Trophoblast cell (in vitro differentiated cells and primary cell): ENCODE measurements around the gene SEMA6A.

Experiments
- DNase-seq, 2 donors: peaks; one replicate each; pipeline ENCODE4 v3.0.0-alpha.2; 2016
- H2AFZ ChIP-seq: 2 replicates; pipeline ENCODE4 v1.6.1; 2013; ENCODE audit warnings: low read length, moderate library complexity, mild to moderate bottlenecking; ENCODE audit not compliant: insufficient read depth, poor library complexity
- H2AK5ac ChIP-seq: 2 replicates; pipeline ENCODE4 v1.6.1; 2013; ENCODE audit warnings: mild to moderate bottlenecking, low read length
- H2BK120ac ChIP-seq: 2 replicates; pipeline ENCODE4 v1.6.1; 2013; ENCODE audit warnings: low read length, mild to moderate bottlenecking, moderate library complexity; ENCODE audit not compliant: insufficient read depth, poor library complexity
- H2BK12ac ChIP-seq: 2 replicates; pipeline ENCODE4 v1.6.1; 2013; ENCODE audit warnings: mild to moderate bottlenecking, low read length, moderate library complexity
- H2BK5ac ChIP-seq: 2 replicates; pipeline ENCODE4 v1.6.1; 2013; ENCODE audit warnings: low read length, low read depth, moderate library complexity, mild to moderate bottlenecking; ENCODE audit not compliant: poor library complexity
- H3K14ac ChIP-seq: 2 replicates; pipeline ENCODE4 v1.6.1; 2013; ENCODE audit warnings: mild to moderate bottlenecking, low read length
- H3K18ac ChIP-seq: 2 replicates; pipeline ENCODE4 v1.6.1; 2013; ENCODE audit warnings: mild to moderate bottlenecking, low read length
- H3K23ac ChIP-seq: 2 replicates; pipeline ENCODE4 v1.6.1; 2013; ENCODE audit warnings: low read length
- H3K27ac ChIP-seq: 2 replicates; pipeline ENCODE4 v1.5.1; 2013; ENCODE audit warnings: low read depth, mild to moderate bottlenecking, inconsistent platforms, low read length, moderate library complexity
- H3K27me3 ChIP-seq: 2 replicates; pipeline ENCODE4 v1.6.1; 2013; ENCODE audit warnings: inconsistent platforms, mild to moderate bottlenecking, low read length, moderate library complexity; ENCODE audit not compliant: insufficient read depth
- H3K36me3 ChIP-seq, 2 experiments: 1 replicate in 1 of 2; 2 replicates in 1 of 2; pipeline ENCODE4 v1.6.1; 2013; ENCODE audit warnings: low read length in 2 of 2, mild to moderate bottlenecking in 2 of 2, moderate library complexity in 1 of 2; ENCODE audit not compliant: insufficient read depth in 2 of 2, control insufficient read depth in 1 of 2
- H3K4ac ChIP-seq: 2 replicates; pipeline ENCODE4 v1.6.1; 2013; ENCODE audit warnings: low read depth, mild to moderate bottlenecking, low read length, moderate library complexity
- H3K4me1 ChIP-seq, 2 experiments: 1 replicate in 1 of 2; 2 replicates in 1 of 2; pipeline ENCODE4 v1.6.1; 2013; ENCODE audit warnings: low read length in 2 of 2, mild to moderate bottlenecking in 2 of 2, moderate library complexity in 1 of 2; ENCODE audit not compliant: insufficient read depth in 2 of 2, control insufficient read depth in 1 of 2
- H3K4me2 ChIP-seq: 2 replicates; pipeline ENCODE4 v1.6.1; 2013; ENCODE audit warnings: inconsistent platforms, mild to moderate bottlenecking, low read length, moderate library complexity
- H3K4me3 ChIP-seq: 2 replicates; pipeline ENCODE4 v1.5.1; 2013; ENCODE audit warnings: mild to moderate bottlenecking, low read depth, low read length, inconsistent platforms
- H3K79me1 ChIP-seq: one replicate; pipeline ENCODE4 v1.6.1; 2013; ENCODE audit warnings: low read length
- H3K79me2 ChIP-seq: 2 replicates; pipeline ENCODE4 v1.6.1; 2013; ENCODE audit warnings: low read length, mild to moderate bottlenecking; ENCODE audit not compliant: control insufficient read depth, insufficient read depth, poor library complexity
- H3K9ac ChIP-seq: 2 replicates; pipeline ENCODE4 v1.6.1; 2013; ENCODE audit warnings: mild to moderate bottlenecking, low read length
- H3K9me3 ChIP-seq: 2 replicates; pipeline ENCODE4 v1.6.1; 2013; ENCODE audit warnings: low read depth, mild to moderate bottlenecking, control low read depth, inconsistent platforms, low read length; ENCODE audit not compliant: insufficient read depth
- H4K12ac ChIP-seq: 2 replicates; pipeline ENCODE4 v1.6.1; 2013; ENCODE audit warnings: low read depth, mild to moderate bottlenecking, low read length, moderate library complexity
- H4K8ac ChIP-seq: 2 replicates; pipeline ENCODE4 v1.6.1; 2013; ENCODE audit warnings: low read depth, mild to moderate bottlenecking, low read length, moderate library complexity
- H4K91ac ChIP-seq: one replicate; pipeline ENCODE4 v1.6.1; 2013; ENCODE audit warnings: low read depth, mild to moderate bottlenecking, low read length, moderate library complexity
- WGBS: extraction: QIAGEN DNeasy Blood & Tissue Kit; methylation state at CpG from one replicate; pipeline ENCODE4 v1.1.7; 2013; ENCODE audit warnings: missing lambda C conversion rate; ENCODE audit not compliant: insufficient read length, insufficient coverage; ENCODE audit errors: extremely low coverage; 5-methylcytosine and 5-hydroxymethylcytosine counted together

The SEMA6A gene

DNA sequence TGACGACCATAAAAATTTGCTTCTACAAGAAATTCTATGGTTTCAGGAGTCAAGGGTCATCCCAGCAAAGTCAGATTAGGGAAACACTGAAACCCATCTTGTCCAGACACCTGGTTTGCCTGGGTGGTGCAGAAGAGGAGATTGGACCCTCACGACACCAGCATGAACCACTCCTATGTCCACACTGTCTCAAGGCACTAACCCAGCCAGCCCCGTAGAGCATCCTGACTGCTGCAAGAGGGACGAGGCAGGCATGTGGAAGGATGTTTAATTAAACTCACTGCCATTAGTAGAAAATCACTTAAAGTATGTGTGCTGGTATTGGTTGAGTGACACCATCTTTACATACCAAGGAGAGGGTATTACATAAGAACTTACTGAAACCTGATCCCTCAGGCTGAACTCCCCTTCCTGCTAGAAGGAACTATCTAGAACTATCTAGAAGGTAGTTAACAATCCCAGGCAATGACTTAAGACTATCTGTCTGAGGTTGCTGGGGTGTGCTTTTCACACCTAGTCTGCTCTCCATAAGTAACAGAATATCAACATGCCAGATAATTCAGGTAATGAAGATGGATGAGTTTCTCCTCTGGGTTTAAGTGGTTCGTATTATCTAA, 93.6 kb downstream of the SEMA6A start:
- Histone ChIP-seq H3K4me2 (no peak overlapping the region), H2BK12ac (no peak overlapping the region), H3K4me1 (peaks cover 0 to 4% of the 10 kb centered on the region in 2 experiments), H4K12ac (no peak overlapping the region), H3K14ac (no peak overlapping the region), H3K23ac (no peak overlapping the region), H2BK5ac (no peak overlapping the region), H3K4ac (no peak overlapping the region), H4K8ac (no peak overlapping the region), H3K27ac (no peak overlapping the region), H3K79me2 (no peaks in the 10 kb centered on the region), H3K27me3 (no peaks in the 10 kb centered on the region), H3K79me1 (no peaks in the 10 kb centered on the region), H3K9ac (no peak overlapping the region), H2AK5ac (no peak overlapping the region), H2AFZ (no peak overlapping the region), H3K36me3 (peaks cover 29 to 68% of the 10 kb centered on the region in 2 experiments), H3K4me3 (no peak overlapping the region), H3K9me3 (no peaks in the 10 kb centered on the region), H4K91ac (no peak overlapping the region), H2BK120ac (no peak overlapping the region), H3K18ac (no peak overlapping the region)
- no CpG with 5 or more reads among the region's 5 CpGs for WGBS
- DNase-seq = peak in 1 of 2 donors; percentile 38

DNA sequence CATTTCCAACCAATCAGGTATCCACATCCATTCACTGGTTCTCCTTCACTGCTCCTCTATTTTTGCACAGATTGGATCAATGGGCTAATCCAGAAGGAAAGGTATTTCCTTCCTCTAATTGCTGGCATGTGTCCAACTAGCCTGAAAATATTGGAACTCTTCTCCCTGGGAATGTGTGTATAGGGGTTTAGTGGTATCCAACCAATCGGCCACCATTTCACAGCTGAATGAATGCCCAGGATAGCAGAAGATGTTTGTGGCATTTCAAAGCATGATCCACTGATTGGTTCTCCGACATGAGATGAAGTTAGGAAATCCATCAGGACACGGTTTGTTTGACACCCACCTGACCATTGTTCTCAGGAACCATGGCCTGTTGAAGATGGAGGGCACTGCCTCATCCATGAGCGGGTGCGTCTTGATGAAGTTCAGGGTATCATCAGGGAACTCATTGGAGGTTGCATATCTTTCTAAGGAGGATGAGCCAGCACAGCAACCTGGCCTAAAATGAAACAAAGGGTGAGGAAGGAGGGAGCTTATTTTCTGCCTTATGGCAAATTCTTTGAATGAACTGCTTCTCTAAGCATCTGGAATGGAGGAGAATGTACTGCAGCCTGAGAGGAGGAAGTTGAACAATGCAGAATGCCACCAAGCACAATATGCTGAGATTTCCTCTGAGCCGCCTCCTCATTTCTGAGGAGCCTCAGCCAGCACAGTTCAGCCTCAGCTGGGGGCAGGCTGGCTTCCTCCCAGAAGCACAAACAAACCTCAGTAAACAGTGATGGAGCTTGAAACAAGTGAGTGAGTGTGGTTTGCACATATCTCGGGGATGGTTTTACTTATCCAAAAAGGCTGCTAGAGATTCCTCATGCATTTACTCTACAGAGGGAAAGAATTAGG, 94.6 kb downstream of the SEMA6A start:
- peak in 1 of 2 donors; percentile 63 for DNase-seq
- no CpG with 5 or more reads among the region's 7 CpGs for WGBS
- no peak overlapping the region for H3K23ac ChIP-seq
- no peak overlapping the region for H3K27ac ChIP-seq
- peaks cover 0 to 4% of the 10 kb centered on the region in 2 experiments for H3K4me1 ChIP-seq
- no peak overlapping the region for H3K4me2 ChIP-seq
- H4K12ac ChIP-seq = no peak overlapping the region
- H2BK12ac ChIP-seq = no peak overlapping the region
- peaks cover 31 to 71% of the 10 kb centered on the region in 2 experiments for H3K36me3 ChIP-seq
- no peak overlapping the region for H3K14ac ChIP-seq
- no peak overlapping the region for H4K91ac ChIP-seq
- H2BK120ac ChIP-seq = no peak overlapping the region
- no peak overlapping the region for H3K4me3 ChIP-seq
- H3K79me1 ChIP-seq = no peaks in the 10 kb centered on the region
- H2BK5ac ChIP-seq = no peak overlapping the region
- H2AK5ac ChIP-seq = no peak overlapping the region
- H3K79me2 ChIP-seq = no peaks in the 10 kb centered on the region
- no peak overlapping the region for H3K18ac ChIP-seq
- H4K8ac ChIP-seq = no peak overlapping the region
- H3K9me3 ChIP-seq = no peaks in the 10 kb centered on the region
- no peak overlapping the region for H3K9ac ChIP-seq
- no peak overlapping the region for H3K4ac ChIP-seq
- no peaks in the 10 kb centered on the region for H3K27me3 ChIP-seq
- H2AFZ ChIP-seq = no peak overlapping the region

DNA sequence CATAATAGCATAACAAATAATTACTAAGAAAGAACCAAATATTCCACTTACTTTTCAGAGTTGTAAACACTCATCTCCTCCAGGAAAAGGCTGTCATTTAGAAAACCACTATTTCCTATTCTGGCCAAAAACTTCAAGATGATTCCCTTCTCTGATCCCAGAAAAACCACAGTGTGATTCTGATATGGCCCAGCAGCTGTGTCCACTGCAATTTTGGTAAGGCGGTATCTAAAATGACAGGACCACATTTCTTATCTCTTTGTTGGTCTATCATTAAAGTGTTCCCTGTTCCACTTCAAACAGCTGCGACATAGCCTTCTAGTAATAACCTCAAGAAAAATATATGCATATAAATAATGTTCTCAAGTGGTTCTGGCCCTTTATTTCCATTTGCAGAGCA, 96.1 kb downstream of the SEMA6A start:
- H4K12ac ChIP-seq = no peak overlapping the region
- peaks cover 27 to 70% of the 10 kb centered on the region in 2 experiments for H3K36me3 ChIP-seq
- no peak overlapping the region for H3K18ac ChIP-seq
- H3K79me2 ChIP-seq = no peaks in the 10 kb centered on the region
- no peak overlapping the region for H3K4me2 ChIP-seq
- H4K91ac ChIP-seq = no peak overlapping the region
- H3K23ac ChIP-seq = no peak overlapping the region
- H2AFZ ChIP-seq = no peak overlapping the region
- H3K27me3 ChIP-seq = no peaks in the 10 kb centered on the region
- no peak overlapping the region for H3K4me3 ChIP-seq
- H2BK120ac ChIP-seq = no peak overlapping the region
- H4K8ac ChIP-seq = no peak overlapping the region
- no peak overlapping the region for H3K9ac ChIP-seq
- no peaks in the 10 kb centered on the region for H3K79me1 ChIP-seq
- no CpG with 5 or more reads among the region's 2 CpGs for WGBS
- no peak overlapping the region for H2BK12ac ChIP-seq
- no peak overlapping the region for H2AK5ac ChIP-seq
- no peak overlapping the region for H3K4ac ChIP-seq
- H3K14ac ChIP-seq = no peak overlapping the region
- no peak overlapping the region for H2BK5ac ChIP-seq
- no peaks in the 10 kb centered on the region for H3K9me3 ChIP-seq
- no peak overlapping the region for H3K27ac ChIP-seq
- DNase-seq = no peak
- H3K4me1 ChIP-seq = peaks cover 0 to 4% of the 10 kb centered on the region in 2 experiments

DNA sequence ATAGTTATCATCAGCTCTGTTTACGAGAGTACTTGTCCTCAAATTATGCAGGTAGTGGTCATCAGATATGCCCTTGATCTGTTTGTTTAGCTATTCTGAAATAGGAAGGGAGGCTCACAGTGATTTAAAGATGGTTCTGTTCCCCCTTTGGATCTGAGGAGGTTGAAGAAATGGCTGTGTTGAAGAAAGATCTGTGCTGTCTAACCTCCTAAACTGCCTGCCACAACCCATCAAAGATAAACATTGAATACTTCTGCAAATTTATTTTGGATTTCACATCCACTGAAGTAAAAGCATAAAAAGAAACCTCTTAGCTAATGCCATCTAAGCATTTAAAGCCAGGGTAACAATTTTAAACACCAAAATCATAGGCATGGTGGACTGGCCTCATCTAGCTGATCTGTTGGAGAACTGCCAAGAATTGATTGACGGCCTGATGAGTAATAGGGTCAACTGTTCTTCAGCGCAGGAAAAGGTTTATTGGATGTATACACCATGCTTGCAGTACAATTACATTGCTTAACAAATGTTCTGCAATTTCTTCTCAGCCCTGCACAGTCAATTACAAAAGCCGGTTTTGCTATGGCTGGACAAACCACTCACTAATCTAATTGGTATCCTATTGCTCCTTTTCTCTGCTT, 97.6 kb downstream of the SEMA6A start:
- DNase-seq = no peak
- Histone ChIP-seq H3K4me2 (no peak overlapping the region), H4K12ac (no peak overlapping the region), H2BK5ac (no peak overlapping the region), H2AFZ (no peak overlapping the region), H3K4me3 (no peak overlapping the region), H3K27ac (no peak overlapping the region), H3K79me2 (no peaks in the 10 kb centered on the region), H3K9ac (no peak overlapping the region), H3K14ac (no peak overlapping the region), H2BK12ac (no peak overlapping the region), H3K4me1 (peaks cover 0 to 4% of the 10 kb centered on the region in 2 experiments), H3K36me3 (peaks cover 24 to 69% of the 10 kb centered on the region in 2 experiments), H3K27me3 (no peaks in the 10 kb centered on the region), H3K79me1 (no peaks in the 10 kb centered on the region), H2AK5ac (no peak overlapping the region), H3K9me3 (no peaks in the 10 kb centered on the region), H3K4ac (no peak overlapping the region), H4K8ac (no peak overlapping the region), H2BK120ac (no peak overlapping the region), H4K91ac (no peak overlapping the region), H3K23ac (no peak overlapping the region), H3K18ac (no peak overlapping the region)
- WGBS = no CpG with 5 or more reads among the region's 4 CpGs
